Ascending aorta (tissue), 2 donors: ENCODE data around the gene RMI2. TPM values are rescaled to one million over a fixed set of nuclear protein-coding genes. Genes with fewer than 3 reads are reported as not detected.

Experiments
- DNase-seq, 2 donors: peaks; one replicate each; pipeline ENCODE4 v3.0.0-alpha.2; 2019; ENCODE audit warnings: low spot score in 2 of 2
- H3K27ac ChIP-seq, 2 donors: fragments of 200-600 bp; sonication (generic); one replicate each; pipeline ENCODE4 v1.5.1; 2016 to 2017; ENCODE audit warnings: mild to moderate bottlenecking in 1 of 2
- H3K27me3 ChIP-seq: fragments of 200-600 bp; sonication (generic); one replicate; pipeline ENCODE4 v1.5.1; 2017
- H3K36me3 ChIP-seq, 2 donors: fragments of 200-600 bp; sonication (generic); one replicate each; pipeline ENCODE4 v1.5.1; 2016
- H3K4me1 ChIP-seq, 2 donors: fragments of 200-600 bp; sonication (generic); one replicate each; pipeline ENCODE4 v1.5.1; 2016 to 2017; ENCODE audit warnings: mild to moderate bottlenecking in 1 of 2
- H3K4me3 ChIP-seq, 2 donors: fragments of 200-600 bp; sonication (generic); one replicate each; pipeline ENCODE4 v1.5.1; 2016 to 2017; ENCODE audit warnings: mild to moderate bottlenecking in 1 of 2
- H3K9me3 ChIP-seq, 2 donors: fragments of 200-600 bp; sonication (generic); one replicate each; pipeline ENCODE4 v1.5.1; 2016
- intact Hi-C: fragments of 100-400 bp; cut with DNase I; formaldehyde crosslinking; loops from one replicate; pipeline ENCODE4 v1.15.1; 2023
- total RNA-seq: library from RNA; depleted of rRNA; stranded (reverse); fragments of >200 nt; gene quantifications from one replicate; pipeline ENCODE4 v1.1.0, GENCODE V29; 2016
- TF ChIP-seq, protein P1 (sequence below), 3 experiments: fragments of 200-600 bp in 2 of 3; fragments of 450-650 bp in 1 of 3; sonication (generic) in 2 of 3; IDR thresholded peaks; one replicate each; pipeline ENCODE4 v1.5.1; 2016 to 2019; ENCODE audit warnings: antibody characterized with exemption in 3 of 3, mild to moderate bottlenecking in 1 of 3, moderate library complexity in 1 of 3

The RMI2 gene
- total RNA-seq, 1 donor from 2014 or later = not detected

GRCh38 chr16:11393366-11393765, 48.1 kb downstream of the RMI2 start:
- DNase-seq = no peak
- H3K27me3 ChIP-seq = no peaks in the 10 kb centered on the region
- H3K4me3 ChIP-seq = no peak overlapping the region
- intact Hi-C loops = loop anchor here (10.0 kb wide), 1 partner anchor 671 kb away; no protein-coding TSS in a partner anchor
- H3K4me1 ChIP-seq = peaks cover 0 to 3% of the 10 kb centered on the region in 2 donors
- no peaks in the 10 kb centered on the region for H3K9me3 ChIP-seq
- no peak overlapping the region for H3K27ac ChIP-seq
- H3K36me3 ChIP-seq = no peaks in the 10 kb centered on the region
- TF ChIP-seq, protein P1, sequence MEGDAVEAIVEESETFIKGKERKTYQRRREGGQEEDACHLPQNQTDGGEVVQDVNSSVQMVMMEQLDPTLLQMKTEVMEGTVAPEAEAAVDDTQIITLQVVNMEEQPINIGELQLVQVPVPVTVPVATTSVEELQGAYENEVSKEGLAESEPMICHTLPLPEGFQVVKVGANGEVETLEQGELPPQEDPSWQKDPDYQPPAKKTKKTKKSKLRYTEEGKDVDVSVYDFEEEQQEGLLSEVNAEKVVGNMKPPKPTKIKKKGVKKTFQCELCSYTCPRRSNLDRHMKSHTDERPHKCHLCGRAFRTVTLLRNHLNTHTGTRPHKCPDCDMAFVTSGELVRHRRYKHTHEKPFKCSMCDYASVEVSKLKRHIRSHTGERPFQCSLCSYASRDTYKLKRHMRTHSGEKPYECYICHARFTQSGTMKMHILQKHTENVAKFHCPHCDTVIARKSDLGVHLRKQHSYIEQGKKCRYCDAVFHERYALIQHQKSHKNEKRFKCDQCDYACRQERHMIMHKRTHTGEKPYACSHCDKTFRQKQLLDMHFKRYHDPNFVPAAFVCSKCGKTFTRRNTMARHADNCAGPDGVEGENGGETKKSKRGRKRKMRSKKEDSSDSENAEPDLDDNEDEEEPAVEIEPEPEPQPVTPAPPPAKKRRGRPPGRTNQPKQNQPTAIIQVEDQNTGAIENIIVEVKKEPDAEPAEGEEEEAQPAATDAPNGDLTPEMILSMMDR (IDR thresholded peaks at IDR 0.05) = no peak

GRCh38 chr16:11393861-11394592, 48.8 kb downstream of the RMI2 start:
- Histone ChIP-seq H3K27me3 (no peaks in the 10 kb centered on the region), H3K4me3 (no peak overlapping the region), H3K4me1 (peaks cover 0 to 3% of the 10 kb centered on the region in 2 donors), H3K27ac (no peak overlapping the region), H3K9me3 (no peaks in the 10 kb centered on the region), H3K36me3 (no peaks in the 10 kb centered on the region)
- TF ChIP-seq, protein P1 (IDR thresholded peaks at IDR 0.05) = no peak
- intact Hi-C loops = loop anchor here (10.0 kb wide), 1 partner anchor 671 kb away; no protein-coding TSS in a partner anchor
- DNase-seq = no peak

DNA sequence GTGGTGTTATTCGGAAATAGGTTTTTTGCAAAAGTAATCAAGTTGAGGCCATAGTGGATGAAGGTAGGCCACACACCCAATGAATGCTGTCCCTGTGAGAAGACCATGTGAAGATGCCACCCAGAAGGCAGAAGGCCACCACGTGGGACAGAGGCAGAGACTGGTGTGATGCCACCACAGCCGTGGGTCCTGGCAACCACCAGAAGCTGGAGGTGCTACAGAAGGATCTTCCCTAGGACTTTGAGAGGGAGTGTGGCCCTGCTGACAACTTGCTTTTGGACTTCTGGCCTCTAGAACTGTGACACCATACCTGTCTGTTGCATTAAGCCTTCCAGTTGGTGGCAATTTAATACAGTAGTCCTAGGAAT, 49.3 kb downstream of the RMI2 start:
- intact Hi-C loops = loop anchor here (10.0 kb wide), 1 partner anchor 670 kb away; no protein-coding TSS in a partner anchor
- DNase-seq = no peak

DNA sequence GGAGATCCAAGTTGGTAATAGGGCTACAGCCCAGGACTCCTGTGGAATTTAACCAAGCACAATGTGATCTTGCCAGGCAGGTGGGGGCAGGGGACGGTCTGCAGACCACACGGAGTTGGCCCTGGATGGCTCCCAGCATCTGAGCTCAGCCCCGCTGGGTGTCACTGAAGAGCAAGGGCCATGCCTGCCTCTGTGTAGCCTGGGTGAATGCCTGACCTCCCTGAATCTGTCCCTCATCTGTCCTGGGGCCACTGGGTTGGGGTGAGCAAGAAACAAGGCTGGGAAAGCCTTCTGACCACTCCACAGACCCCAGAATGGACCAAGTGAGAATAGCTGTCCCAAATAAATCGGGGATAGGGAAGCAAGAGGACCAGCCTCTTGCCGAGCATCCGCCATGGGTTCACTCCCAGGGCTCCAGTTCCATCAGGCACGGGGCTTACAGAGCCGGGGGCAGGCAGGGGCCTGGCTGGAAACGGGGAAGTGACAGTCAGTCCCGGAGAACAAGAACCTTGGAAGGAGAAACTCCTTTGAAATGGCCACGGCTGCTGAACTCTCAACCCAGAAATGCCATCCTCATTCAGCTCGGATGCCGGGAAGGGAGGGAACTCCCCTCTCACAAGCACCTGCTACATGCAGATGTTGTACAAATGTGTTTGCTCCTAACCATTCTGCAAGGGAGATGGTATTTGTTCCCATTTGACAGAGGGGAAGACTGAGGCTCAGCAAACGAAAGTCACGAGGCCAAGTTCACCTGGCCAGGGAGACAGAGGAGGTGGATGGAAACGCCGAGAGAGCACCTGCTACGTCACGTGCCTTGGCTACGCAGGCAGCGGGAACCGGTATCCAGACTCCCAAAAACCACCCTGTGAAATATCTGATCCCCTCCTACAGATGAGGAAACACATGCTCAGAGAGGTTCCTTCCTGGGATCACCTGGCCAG, 50.0 kb downstream of the RMI2 start:
- H3K4me3 ChIP-seq = no peak overlapping the region
- peaks cover 0 to 3% of the 10 kb centered on the region in 2 donors for H3K4me1 ChIP-seq
- H3K36me3 ChIP-seq = no peaks in the 10 kb centered on the region
- intact Hi-C loops = loop anchor here (5.0 to 10.0 kb wide), 2 partner anchors 417 to 670 kb away; no protein-coding TSS in a partner anchor
- no peaks in the 10 kb centered on the region for H3K27me3 ChIP-seq
- no peaks in the 10 kb centered on the region for H3K9me3 ChIP-seq
- TF ChIP-seq, protein P1 (IDR thresholded peaks at IDR 0.05) = no peak
- no peak for DNase-seq
- H3K27ac ChIP-seq = no peak overlapping the region

More for the DNA sequence above, 49.3 kb downstream of the RMI2 start:
- Histone ChIP-seq H3K36me3 (no peaks in the 10 kb centered on the region), H3K9me3 (no peaks in the 10 kb centered on the region), H3K27me3 (no peaks in the 10 kb centered on the region), H3K4me3 (no peak overlapping the region), H3K27ac (no peak overlapping the region), H3K4me1 (peaks cover 0 to 3% of the 10 kb centered on the region in 2 donors)
- TF ChIP-seq, protein P1 (IDR thresholded peaks at IDR 0.05) = no peak

GRCh38 chr16:11395949-11396240, 50.6 kb downstream of the RMI2 start:
- peaks cover 0 to 3% of the 10 kb centered on the region in 2 donors for H3K4me1 ChIP-seq
- H3K27me3 ChIP-seq = no peaks in the 10 kb centered on the region
- no peak overlapping the region for H3K4me3 ChIP-seq
- no peak for DNase-seq
- H3K36me3 ChIP-seq = no peaks in the 10 kb centered on the region
- intact Hi-C loops = loop anchor here (1.0 to 10.0 kb wide), 3 partner anchors 318 to 669 kb away; no protein-coding TSS in a partner anchor
- TF ChIP-seq, protein P1 (IDR thresholded peaks at IDR 0.05) = no peak
- no peaks in the 10 kb centered on the region for H3K9me3 ChIP-seq
- no peak overlapping the region for H3K27ac ChIP-seq
